CD4-positive, alpha-beta T cell treated with Interleukin-15 for 4 hours (primary cell): ENCODE measurements around the gene CENPP.
A peak's percentile ranks its signal among the peaks of the same experiment; 100 is the strongest.

ENCODE experiments used
- DNase-seq: peaks from one replicate; pipeline ENCODE4 v3.0.0-alpha.2; 2020; ENCODE audit warnings: low spot score

Gene CENPP

GRCh38 chr9:92480986-92481633 is 155.4 kb downstream of the CENPP start:
- peak; percentile 3 for DNase-seq

GRCh38 chr9:92482329-92482728 is 156.6 kb downstream of the CENPP start, which contains the start of gene ASPN:
Gene ASPN (minus strand): TSS chr9:92482506.
- no peak for DNase-seq

DNA sequence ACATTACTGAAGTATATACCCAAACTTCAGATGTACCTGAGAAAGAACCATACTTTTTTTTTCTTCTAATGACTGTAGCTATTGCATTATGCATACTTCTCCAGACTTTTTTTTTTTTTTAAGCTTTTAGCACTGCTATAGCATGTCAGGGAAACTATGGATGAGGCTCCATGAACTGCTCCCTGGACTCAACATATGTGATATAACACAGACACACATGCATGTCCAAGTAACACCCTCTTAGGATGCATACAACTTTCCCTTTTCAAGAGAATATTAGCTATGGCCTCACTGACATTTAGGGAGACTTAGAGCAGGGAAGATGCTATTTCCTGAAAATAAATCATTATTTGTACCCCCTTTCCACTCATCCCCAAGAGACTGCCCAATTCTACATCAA is 157.1 kb downstream of the CENPP start:
- DNase-seq = no peak

- DNase-seq = no peak
Observed at GRCh38 chr9:92483627-92484545, 158.1 kb downstream of the CENPP start.

DNA sequence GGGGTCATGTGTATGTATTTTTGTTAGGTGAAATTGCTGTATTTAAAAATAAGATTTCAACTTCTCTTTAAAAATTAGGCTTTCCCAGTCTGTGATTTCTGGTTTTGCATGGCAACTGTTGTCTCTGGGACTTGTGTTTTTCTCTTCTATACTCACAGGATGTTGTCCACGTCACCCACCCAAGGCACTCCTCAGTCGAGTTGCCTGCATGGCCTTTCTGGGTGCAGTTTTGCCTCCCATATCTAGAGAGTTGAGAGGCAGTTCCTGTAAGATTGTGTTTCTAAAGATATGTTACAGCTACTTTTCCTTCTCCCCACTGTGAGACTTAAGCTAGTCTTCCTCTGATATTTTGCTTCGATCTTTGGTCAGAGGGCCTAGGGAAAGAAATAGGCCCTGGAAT is 158.8 kb downstream of the CENPP start:
- DNase-seq = no peak

- DNase-seq = no peak
Observed at GRCh38 chr9:92486371-92486770, 160.6 kb downstream of the CENPP start.

DNA sequence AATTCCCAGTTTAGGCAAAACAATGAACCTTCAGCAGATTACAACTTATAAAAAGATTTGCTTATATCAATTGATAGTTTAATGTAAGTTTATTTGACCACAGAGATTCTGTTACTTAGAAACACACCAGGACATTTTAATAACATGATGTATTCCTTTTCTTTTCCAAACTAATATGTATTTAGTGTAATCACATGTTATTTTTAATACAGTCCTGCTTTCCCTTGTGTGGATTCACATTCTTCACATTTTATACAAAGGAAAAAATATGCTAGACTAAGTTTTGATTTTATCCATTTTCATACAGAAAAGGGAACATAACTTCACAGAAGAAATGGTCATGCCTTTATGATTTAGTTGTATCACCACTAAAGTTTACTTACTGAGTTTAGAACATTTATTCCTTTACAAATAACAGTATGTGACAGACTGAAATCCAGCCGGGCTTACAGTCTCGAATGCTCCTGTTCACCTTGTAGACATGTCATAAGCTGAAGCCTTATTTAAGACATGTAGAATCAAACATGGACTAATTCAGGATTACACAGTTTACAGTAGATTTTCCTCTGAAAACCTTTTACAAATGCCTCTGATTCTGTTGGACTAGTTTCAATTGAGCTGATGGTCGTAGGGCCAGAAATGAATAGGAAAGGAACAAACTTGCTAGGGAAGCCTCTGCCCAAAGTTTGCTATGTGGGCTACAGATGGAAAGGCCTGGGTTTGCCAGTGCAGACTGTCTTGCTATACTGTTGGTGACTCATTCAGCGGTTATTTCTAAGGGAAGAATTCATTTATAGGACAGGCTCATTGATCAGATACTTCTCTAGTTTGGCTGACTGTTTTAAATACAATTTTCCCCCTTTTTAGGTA is 163.2 kb downstream of the CENPP start:
- DNase-seq = no peak

- DNase-seq = no peak
Observed at GRCh38 chr9:92492781-92493401, 167.1 kb downstream of the CENPP start.

DNA sequence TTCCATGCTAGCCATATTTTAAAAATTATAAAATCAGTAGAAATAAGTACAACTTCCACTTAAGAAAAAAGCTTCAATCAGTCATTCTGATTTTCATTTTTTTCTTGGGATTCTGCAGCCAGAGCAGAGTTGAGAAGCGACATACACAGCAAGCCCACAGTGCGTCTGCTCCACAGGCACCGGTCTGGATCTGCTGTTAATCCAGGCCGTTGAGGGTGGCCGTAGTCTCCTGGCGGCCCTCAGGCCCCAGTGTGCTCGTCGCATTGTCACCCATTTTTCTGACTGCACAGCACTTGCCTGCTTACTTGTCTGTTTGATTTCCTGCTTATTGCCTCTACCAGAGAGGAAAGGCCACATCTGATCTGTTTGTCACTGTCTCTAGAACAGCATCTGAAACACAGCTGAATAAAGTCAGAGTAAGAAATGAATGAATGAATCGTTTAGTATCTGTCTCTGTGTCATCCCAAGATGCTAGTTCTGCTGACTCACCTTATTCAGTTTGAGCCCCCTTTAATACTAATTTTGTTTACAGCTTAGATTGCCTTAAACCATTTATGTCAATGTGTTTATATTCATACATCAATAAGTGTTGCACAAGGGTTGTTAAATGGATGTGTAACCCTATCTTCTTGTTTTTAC is 168.1 kb downstream of the CENPP start:
- DNase-seq = no peak

GRCh38 chr9:92494856-92495255 is 169.1 kb downstream of the CENPP start:
- DNase-seq = no peak

DNA sequence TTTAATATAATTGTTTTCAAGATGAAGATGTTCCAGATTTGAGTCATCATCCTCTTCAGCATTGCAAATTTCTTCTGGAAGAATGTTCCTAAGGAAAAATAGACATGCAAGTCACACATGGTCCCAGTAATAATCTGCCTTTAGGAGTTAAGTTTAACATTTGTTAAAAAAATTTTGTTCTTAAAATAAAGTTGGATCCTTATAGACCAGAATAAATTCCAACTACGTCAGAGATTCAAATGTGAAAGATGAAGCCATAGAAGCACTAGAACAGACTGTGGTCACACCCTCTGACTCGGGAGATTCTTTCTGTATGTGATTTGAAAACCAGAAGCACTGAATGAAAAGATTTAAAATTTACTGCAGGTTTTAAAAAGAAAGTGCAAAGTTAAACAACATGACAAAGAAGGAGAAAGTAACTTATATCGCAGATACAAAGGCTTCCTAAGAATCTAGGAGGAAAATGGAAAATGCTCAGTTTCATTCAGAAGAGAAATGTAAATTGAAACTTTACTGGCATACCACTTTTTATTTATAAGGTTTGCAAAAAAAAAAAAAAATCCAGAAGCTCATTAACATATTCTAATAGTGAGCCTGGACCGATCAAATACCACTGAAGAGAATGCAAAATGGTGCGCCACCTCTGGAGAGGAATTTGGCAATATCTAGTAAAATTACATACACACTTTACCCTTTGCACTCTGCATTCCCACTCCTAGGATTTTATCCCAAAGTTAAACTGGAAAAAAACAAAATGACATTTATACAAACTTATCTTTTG is 170.8 kb downstream of the CENPP start:
- DNase-seq = no peak

DNA sequence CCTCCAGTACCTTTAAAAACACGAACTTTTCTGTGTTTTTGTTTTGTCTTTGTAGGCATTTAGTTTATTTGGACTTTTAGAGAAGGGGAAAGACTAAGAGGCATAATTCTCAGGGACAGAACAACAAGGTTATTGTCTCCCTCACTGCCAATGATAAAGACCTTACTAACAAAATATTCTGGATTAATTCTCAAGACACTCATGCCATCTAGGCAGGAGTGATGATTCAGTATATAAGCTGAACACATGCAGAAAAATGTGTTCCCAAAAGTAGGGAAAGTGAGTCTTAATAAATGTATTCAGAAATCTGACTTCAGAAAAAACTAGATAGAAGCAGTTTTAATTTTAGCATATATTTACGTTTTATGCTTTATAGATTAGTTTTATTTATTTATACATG is 173.9 kb downstream of the CENPP start:
- DNase-seq = no peak

GRCh38 chr9:92500725-92501124 is 175.0 kb downstream of the CENPP start:
- no peak for DNase-seq

GRCh38 chr9:92501671-92502393 is 176.1 kb downstream of the CENPP start:
- no peak for DNase-seq

- DNase-seq = no peak
Observed at GRCh38 chr9:92503156-92503555, 177.4 kb downstream of the CENPP start.

DNA sequence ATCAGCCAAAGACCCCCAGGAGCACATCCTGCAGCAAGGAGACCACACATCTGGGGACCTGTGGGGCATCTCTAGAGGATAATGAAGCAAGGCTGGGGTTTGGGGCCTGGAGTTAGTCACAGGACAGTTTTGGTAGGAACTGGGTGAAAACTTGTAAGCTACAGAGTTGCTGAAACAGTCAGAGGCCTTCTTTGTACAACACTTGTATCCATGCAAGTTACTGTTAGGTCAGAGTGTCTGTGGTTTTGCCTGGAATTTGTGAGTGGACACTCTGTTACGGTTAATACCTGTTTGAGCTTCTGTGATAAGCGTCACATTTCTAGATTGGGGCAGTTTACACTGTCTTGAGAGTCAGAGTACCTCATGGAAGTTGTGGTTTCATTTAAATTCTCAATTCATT is 179.1 kb downstream of the CENPP start:
- DNase-seq = no peak

GRCh38 chr9:92506184-92506857 is 180.6 kb downstream of the CENPP start:
- no peak for DNase-seq

GRCh38 chr9:92507005-92507404 is 181.3 kb downstream of the CENPP start:
- DNase-seq = no peak

GRCh38 chr9:92507496-92507895 is 181.7 kb downstream of the CENPP start:
- DNase-seq = no peak
